Measurements from ENCODE around the gene CCDC12.

CCDC12 gene

GRCh38 chr3:46903341-46904302 lies 72.9 kb downstream of the CCDC12 start:
- FAIRE-seq: no peak

GRCh38 chr3:46902188-46902631 lies 74.3 kb downstream of the CCDC12 start:
- FAIRE-seq: no peak

- FAIRE-seq: no peak
Observed at GRCh38 chr3:46901591-46902187, 74.9 kb downstream of the CCDC12 start.

GRCh38 chr3:46901061-46901460 lies 75.5 kb downstream of the CCDC12 start:
- FAIRE-seq: no peak

GRCh38 chr3:46900356-46900755 lies 76.2 kb downstream of the CCDC12 start:
- FAIRE-seq: no peak

GRCh38 chr3:46900007-46900292 lies 76.6 kb downstream of the CCDC12 start:
- no peak for FAIRE-seq

- no peak for FAIRE-seq
Observed at GRCh38 chr3:46899151-46900006, 77.2 kb downstream of the CCDC12 start.

GRCh38 chr3:46898321-46899150 lies 78.0 kb downstream of the CCDC12 start:
- FAIRE-seq: no peak

GRCh38 chr3:46897829-46898320 lies 78.7 kb downstream of the CCDC12 start:
- FAIRE-seq: no peak

GRCh38 chr3:46897031-46897430 lies 79.5 kb downstream of the CCDC12 start:
- no peak for FAIRE-seq

GRCh38 chr3:46896386-46896785 lies 80.2 kb downstream of the CCDC12 start:
- FAIRE-seq: no peak

- no peak for FAIRE-seq
Observed at GRCh38 chr3:46895761-46896160, 80.8 kb downstream of the CCDC12 start.

- no peak for FAIRE-seq
Observed at GRCh38 chr3:46895204-46895660, 81.3 kb downstream of the CCDC12 start.

- FAIRE-seq: no peak
Observed at GRCh38 chr3:46894256-46894655, 82.3 kb downstream of the CCDC12 start.

GRCh38 chr3:46893763-46894162 lies 82.8 kb downstream of the CCDC12 start:
- no peak for FAIRE-seq

GRCh38 chr3:46893146-46893748 lies 83.3 kb downstream of the CCDC12 start:
- FAIRE-seq: no peak

GRCh38 chr3:46892285-46893145 lies 84.0 kb downstream of the CCDC12 start:
- no peak for FAIRE-seq

GRCh38 chr3:46891132-46891531 lies 85.4 kb downstream of the CCDC12 start:
- no peak for FAIRE-seq

- FAIRE-seq: no peak
Observed at GRCh38 chr3:46890132-46890531, 86.4 kb downstream of the CCDC12 start.

GRCh38 chr3:46889381-46890110 lies 87.0 kb downstream of the CCDC12 start:
- FAIRE-seq: no peak
